HL-60 (cell line): ENCODE results near the gene KIF11.
A peak's percentile ranks its signal among the peaks of the same experiment; 100 is the strongest.

ENCODE experiments used
- DNase-seq, 2 experiments: peaks; one replicate each; pipeline ENCODE4 v3.0.0-alpha.2; 2010 to 2020; ENCODE audit warnings: low read depth in 1 of 2, low spot score in 1 of 2
- H3K27ac ChIP-seq: fragments of 250-450 bp; sonication (Bioruptor Pico); replicated peaks from 2 replicates; pipeline ENCODE4 v1.5.1; 2020; ENCODE audit warnings: mild to moderate bottlenecking, moderate library complexity
- H3K27me3 ChIP-seq: fragments of 250-450 bp; sonication (Bioruptor Pico); 2 replicates; pipeline ENCODE4 v1.5.1; 2021; ENCODE audit warnings: mild to moderate bottlenecking, moderate library complexity; ENCODE audit not compliant: insufficient read depth, poor library complexity, severe bottlenecking
- H3K4me3 ChIP-seq: replicated peaks from 2 replicates; pipeline ENCODE4 v1.5.1; 2011; ENCODE audit warnings: mild to moderate bottlenecking, control low read depth, low read length; ENCODE audit not compliant: insufficient read depth
- GABPA ChIP-seq: IDR thresholded peaks from 2 replicates; pipeline ENCODE4 v1.6.1; 2012; ENCODE audit warnings: low read depth
- POLR2AphosphoS5 ChIP-seq: IDR thresholded peaks from 2 replicates; pipeline ENCODE4 v1.6.1; 2012; ENCODE audit warnings: low read depth
- SPI1 ChIP-seq: IDR thresholded peaks from 2 replicates; pipeline ENCODE4 v1.6.1; 2012; ENCODE audit warnings: low read depth, mild to moderate bottlenecking, borderline replicate concordance
- TF ChIP-seq, protein P1 (sequence below): IDR thresholded peaks from 2 replicates; pipeline ENCODE4 v1.6.1; 2012; ENCODE audit warnings: low read depth; ENCODE audit not compliant: insufficient replicate concordance
- TF ChIP-seq, protein P2 (sequence below): IDR thresholded peaks from one replicate; pipeline ENCODE4 v1.5.1; 2011; ENCODE audit warnings: low read length, control low read depth, inconsistent platforms; ENCODE audit not compliant: insufficient read depth

Gene KIF11

DNA sequence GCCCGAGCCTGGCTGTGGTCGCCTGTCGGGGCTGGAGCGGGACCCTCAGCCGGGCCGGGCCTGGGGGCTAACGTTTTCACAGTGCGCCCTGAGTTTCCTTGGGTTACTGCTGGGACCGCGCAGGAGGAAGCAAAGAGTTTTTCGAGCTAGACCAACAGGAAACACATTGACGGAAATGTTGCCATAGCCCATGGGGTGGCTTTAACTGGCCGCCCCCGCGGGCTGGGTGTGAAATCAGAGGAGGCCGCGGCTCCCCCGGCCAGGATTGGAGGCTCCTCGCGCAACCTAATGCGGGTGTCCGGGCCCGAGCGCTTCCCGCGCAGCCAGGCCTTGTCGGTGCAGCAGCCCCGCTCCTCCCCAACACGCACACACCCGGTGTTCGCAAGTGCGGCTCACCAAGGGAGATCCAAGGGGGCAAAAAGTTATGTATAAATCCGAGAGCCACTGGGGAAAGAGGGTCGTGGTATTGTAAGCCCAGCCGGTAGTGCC, 98.7 kb downstream of the KIF11 start:
- DNase-seq, result peak; percentile 32 to 96
- Histone ChIP-seq H3K27me3 (no peaks in the 10 kb centered on the region), H3K4me3 (peak overlapping the region; percentile 81), H3K27ac (peak overlapping the region; percentile 97)
- TF ChIP-seq SPI1, result peak; percentile 35; the same call in 1 of the 2 replicates
- TF ChIP-seq, protein P1, sequence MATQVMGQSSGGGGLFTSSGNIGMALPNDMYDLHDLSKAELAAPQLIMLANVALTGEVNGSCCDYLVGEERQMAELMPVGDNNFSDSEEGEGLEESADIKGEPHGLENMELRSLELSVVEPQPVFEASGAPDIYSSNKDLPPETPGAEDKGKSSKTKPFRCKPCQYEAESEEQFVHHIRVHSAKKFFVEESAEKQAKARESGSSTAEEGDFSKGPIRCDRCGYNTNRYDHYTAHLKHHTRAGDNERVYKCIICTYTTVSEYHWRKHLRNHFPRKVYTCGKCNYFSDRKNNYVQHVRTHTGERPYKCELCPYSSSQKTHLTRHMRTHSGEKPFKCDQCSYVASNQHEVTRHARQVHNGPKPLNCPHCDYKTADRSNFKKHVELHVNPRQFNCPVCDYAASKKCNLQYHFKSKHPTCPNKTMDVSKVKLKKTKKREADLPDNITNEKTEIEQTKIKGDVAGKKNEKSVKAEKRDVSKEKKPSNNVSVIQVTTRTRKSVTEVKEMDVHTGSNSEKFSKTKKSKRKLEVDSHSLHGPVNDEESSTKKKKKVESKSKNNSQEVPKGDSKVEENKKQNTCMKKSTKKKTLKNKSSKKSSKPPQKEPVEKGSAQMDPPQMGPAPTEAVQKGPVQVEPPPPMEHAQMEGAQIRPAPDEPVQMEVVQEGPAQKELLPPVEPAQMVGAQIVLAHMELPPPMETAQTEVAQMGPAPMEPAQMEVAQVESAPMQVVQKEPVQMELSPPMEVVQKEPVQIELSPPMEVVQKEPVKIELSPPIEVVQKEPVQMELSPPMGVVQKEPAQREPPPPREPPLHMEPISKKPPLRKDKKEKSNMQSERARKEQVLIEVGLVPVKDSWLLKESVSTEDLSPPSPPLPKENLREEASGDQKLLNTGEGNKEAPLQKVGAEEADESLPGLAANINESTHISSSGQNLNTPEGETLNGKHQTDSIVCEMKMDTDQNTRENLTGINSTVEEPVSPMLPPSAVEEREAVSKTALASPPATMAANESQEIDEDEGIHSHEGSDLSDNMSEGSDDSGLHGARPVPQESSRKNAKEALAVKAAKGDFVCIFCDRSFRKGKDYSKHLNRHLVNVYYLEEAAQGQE, result peak; percentile 72
- TF ChIP-seq, protein P2, sequence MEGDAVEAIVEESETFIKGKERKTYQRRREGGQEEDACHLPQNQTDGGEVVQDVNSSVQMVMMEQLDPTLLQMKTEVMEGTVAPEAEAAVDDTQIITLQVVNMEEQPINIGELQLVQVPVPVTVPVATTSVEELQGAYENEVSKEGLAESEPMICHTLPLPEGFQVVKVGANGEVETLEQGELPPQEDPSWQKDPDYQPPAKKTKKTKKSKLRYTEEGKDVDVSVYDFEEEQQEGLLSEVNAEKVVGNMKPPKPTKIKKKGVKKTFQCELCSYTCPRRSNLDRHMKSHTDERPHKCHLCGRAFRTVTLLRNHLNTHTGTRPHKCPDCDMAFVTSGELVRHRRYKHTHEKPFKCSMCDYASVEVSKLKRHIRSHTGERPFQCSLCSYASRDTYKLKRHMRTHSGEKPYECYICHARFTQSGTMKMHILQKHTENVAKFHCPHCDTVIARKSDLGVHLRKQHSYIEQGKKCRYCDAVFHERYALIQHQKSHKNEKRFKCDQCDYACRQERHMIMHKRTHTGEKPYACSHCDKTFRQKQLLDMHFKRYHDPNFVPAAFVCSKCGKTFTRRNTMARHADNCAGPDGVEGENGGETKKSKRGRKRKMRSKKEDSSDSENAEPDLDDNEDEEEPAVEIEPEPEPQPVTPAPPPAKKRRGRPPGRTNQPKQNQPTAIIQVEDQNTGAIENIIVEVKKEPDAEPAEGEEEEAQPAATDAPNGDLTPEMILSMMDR, result no peak
- peak; percentile 96 for TF ChIP-seq POLR2AphosphoS5
- peak; percentile 75 for TF ChIP-seq GABPA

DNA sequence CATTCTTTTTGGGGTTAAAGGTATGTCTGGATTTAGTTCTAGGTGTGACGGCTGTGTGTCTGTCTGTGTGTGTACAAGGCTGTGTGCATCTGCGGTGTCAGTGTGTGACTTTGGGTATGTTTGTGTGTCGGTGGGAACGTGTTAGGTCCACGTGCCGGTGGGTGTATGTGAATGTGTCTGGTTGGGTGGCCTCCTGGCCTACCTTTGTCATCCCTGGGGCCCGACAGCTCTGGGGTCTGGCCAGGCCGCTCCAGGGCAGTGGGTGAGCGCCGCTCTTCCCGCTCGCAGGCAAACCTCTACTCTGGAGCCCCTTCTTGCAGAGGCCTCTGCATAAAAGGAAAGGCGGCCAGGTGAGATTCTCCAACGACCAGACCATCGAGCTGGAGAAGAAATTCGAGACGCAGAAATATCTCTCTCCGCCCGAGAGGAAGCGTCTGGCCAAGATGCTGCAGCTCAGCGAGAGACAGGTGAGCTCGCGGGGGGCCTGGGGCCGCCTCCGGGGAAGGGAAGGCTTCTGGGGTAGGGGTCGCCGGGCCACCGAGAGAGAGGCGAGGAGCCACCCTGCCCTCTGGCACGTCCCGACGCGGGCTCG, 99.2 kb downstream of the KIF11 start:
- H3K4me3 ChIP-seq, result peak overlapping the region; percentile 81
- DNase-seq, result no peak
- no peaks in the 10 kb centered on the region for H3K27me3 ChIP-seq
- H3K27ac ChIP-seq, result peak overlapping the region; percentile 97
- TF ChIP-seq GABPA, result no peak
- no peak for TF ChIP-seq SPI1
- TF ChIP-seq, protein P1, result no peak
- TF ChIP-seq POLR2AphosphoS5, result no peak
- TF ChIP-seq, protein P2, result no peak

DNA sequence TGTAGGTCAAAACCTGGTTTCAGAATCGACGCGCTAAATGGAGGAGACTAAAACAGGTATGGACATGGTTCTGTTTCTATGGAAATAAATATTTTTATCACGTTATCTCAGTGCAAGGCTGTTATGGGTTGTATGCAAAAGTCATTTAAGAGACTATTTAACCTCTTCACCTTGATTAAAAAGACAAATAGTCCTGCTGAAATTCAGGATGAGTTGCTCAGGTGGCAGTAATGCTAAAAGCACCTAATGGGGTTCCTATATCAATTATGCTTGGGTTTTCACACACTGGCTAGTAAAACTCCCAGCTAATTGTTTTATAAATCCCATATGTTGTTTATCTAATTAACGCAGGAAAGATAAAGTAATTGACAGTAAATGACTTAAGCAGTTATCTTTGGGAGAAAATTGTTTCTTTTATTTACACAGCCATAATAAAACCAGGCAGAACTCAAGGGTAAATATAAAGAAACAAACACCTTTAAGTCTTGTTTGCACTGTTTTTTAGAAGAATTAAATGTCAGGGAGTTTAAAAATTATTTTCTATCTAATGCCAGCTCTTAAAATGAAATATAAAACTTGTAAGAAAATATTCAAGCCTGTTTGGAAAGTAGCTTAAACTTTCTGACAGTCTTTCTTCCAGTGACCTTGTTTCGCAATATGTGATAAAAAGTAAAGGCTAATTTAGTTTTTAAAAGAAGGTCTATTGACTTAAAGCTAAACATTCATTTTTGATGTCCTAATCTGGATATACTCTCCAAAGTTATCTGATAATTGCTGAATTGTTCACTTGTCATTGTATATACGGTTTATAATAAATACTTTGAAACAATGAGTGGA, 100.0 kb downstream of the KIF11 start:
- peak overlapping the region; percentile 97; the same call in 1 of the 2 replicates for H3K27ac ChIP-seq
- no peak for TF ChIP-seq SPI1
- TF ChIP-seq, protein P2, result no peak
- TF ChIP-seq GABPA, result no peak
- TF ChIP-seq, protein P1, result no peak
- TF ChIP-seq POLR2AphosphoS5, result no peak
- no peak for DNase-seq
- H3K27me3 ChIP-seq, result no peaks in the 10 kb centered on the region
- H3K4me3 ChIP-seq, result peak overlapping the region; percentile 81
